SK-N-SH (cell line): Measurements from ENCODE around the gene PIR. TPM values are rescaled to one million over a fixed set of nuclear protein-coding genes. Genes with fewer than 3 reads are reported as not detected.

Experiments used
- CTCF ChIA-PET: fragments of 300-600, 350-600 bp; formaldehyde crosslinking; extraction: SDS; loops from one replicate; lab custom pipeline; 2021; lab: Yijun Ruan, JAX
- POLR2A ChIA-PET: fragments of 350-600 bp; sonication (Branson Sonifier 250); formaldehyde crosslinking; extraction: SDS; loops from one replicate; lab custom pipeline; 2020; ENCODE audit warnings: antibody characterized with exemption, inconsistent platforms; lab: Yijun Ruan, JAX
- DNase-seq: peaks from one replicate; pipeline ENCODE4 v3.0.0; 2012
- H2AFZ ChIP-seq: fragments of 200-600 bp; sonication (generic); 2 replicates; pipeline ENCODE4 v1.8.1; 2016; ENCODE audit warnings: antibody characterized with exemption, mild to moderate bottlenecking, low read depth
- H3F3A ChIP-seq: fragments of 200-600 bp; sonication (generic); replicated peaks from 2 replicates; pipeline ENCODE3; 2016; ENCODE audit warnings: antibody characterized with exemption, mild to moderate bottlenecking; ENCODE audit not compliant: insufficient read depth
- H3K27ac ChIP-seq, 2 experiments: fragments of 200-500 bp in 1 of 2; fragments of 200-600 bp in 1 of 2; sonication (Bioruptor generic) in 1 of 2; sonication (generic), shearing (Covaris generic) in 1 of 2; 2 replicates each; pipeline versions ENCODE4 v1.5.1 to v1.6.1; 2014 to 2016; ENCODE audit warnings: low read depth in 2 of 2, inconsistent platforms in 1 of 2, low read length in 1 of 2, mild to moderate bottlenecking in 1 of 2, mixed read lengths in 1 of 2
- H3K27me3 ChIP-seq: fragments of 200-600 bp; sonication (generic), shearing (Covaris generic); 2 replicates; pipeline ENCODE4 v1.6.1; 2016; ENCODE audit warnings: mixed run types; ENCODE audit not compliant: insufficient read depth
- H3K36me3 ChIP-seq, 2 experiments: fragments of 200-500 bp in 1 of 2; fragments of 200-600 bp in 1 of 2; sonication (Bioruptor generic) in 1 of 2; sonication (generic) in 1 of 2; replicated peaks in 1 of 2; 2 replicates each; pipeline versions ENCODE3 to v1.5.1; 2014 to 2016; ENCODE audit warnings: low read length in 1 of 2, mild to moderate bottlenecking in 1 of 2; ENCODE audit not compliant: insufficient read depth in 2 of 2, control insufficient read depth in 1 of 2
- H3K4me1 ChIP-seq, 2 experiments: fragments of 200-500 bp in 1 of 2; fragments of 200-600 bp in 1 of 2; sonication (Bioruptor generic) in 1 of 2; sonication (generic), shearing (Covaris generic) in 1 of 2; 2 replicates each; pipeline versions ENCODE4 v1.5.1 to v1.6.1; 2014 to 2016; ENCODE audit warnings: low read depth in 1 of 2, low read length in 1 of 2, mixed run types in 1 of 2; ENCODE audit not compliant: insufficient read depth in 2 of 2, control insufficient read depth in 1 of 2
- H3K4me2 ChIP-seq: fragments of 200-600 bp; sonication (generic), shearing (Covaris generic); 2 replicates; pipeline ENCODE4 v1.6.1; 2017; ENCODE audit warnings: mixed run types
- H3K4me3 ChIP-seq, 2 experiments: fragments of 200-500 bp in 1 of 2; fragments of 200-600 bp in 1 of 2; sonication (Bioruptor generic) in 1 of 2; sonication (generic), shearing (Covaris generic) in 1 of 2; 2 replicates each; pipeline versions ENCODE4 v1.5.1 to v1.8.1; 2014 to 2016; ENCODE audit warnings: low read depth in 2 of 2, inconsistent platforms in 1 of 2, low read length in 1 of 2, mild to moderate bottlenecking in 1 of 2, mixed read lengths in 1 of 2, moderate library complexity in 1 of 2
- H3K79me2 ChIP-seq: fragments of 200-600 bp; sonication (generic); 2 replicates; pipeline ENCODE4 v1.8.1; 2017; ENCODE audit warnings: mild to moderate bottlenecking; ENCODE audit not compliant: insufficient read depth
- H3K9ac ChIP-seq: fragments of 200-600 bp; sonication (generic); 2 replicates; pipeline ENCODE4 v1.6.1; 2017; ENCODE audit warnings: mixed run types
- H3K9me2 ChIP-seq: fragments of 200-600 bp; sonication (generic); 2 replicates; pipeline ENCODE4 v1.6.1; 2017; ENCODE audit warnings: mixed run types
- H3K9me3 ChIP-seq: fragments of 200-600 bp; sonication (generic); 2 replicates; pipeline ENCODE4 v1.6.1; 2017; ENCODE audit warnings: mixed run types, mild to moderate bottlenecking, moderate library complexity
- H4K20me1 ChIP-seq: fragments of 200-600 bp; sonication (generic); 2 replicates; pipeline ENCODE4 v1.6.1; 2017; ENCODE audit warnings: mild to moderate bottlenecking, mixed run types; ENCODE audit not compliant: insufficient read depth
- CHD2 ChIP-seq: fragments of 150-350 bp; IDR thresholded peaks from 2 replicates; pipeline ENCODE4 v1.6.1; 2018; ENCODE audit warnings: low read length; ENCODE audit not compliant: partially characterized antibody
- ELF1 ChIP-seq: IDR thresholded peaks from 2 replicates; pipeline ENCODE4 v1.4.0; 2012
- EP300 ChIP-seq, 2 experiments: IDR thresholded peaks; 2 replicates each; pipeline versions ENCODE4 v1.4.0 to v1.6.1; 2012; ENCODE audit warnings: borderline replicate concordance in 1 of 2, low read depth in 1 of 2, low read length in 1 of 2
- EZH2phosphoT487 ChIP-seq: fragments of 200-600 bp; sonication (generic); IDR thresholded peaks from 2 replicates; pipeline ENCODE4 v1.6.1; 2017; ENCODE audit warnings: low read depth, mixed run types, mild to moderate bottlenecking, antibody characterized with exemption, moderate library complexity, borderline replicate concordance
- GATA2 ChIP-seq: sonication (generic); formaldehyde crosslinking; IDR thresholded peaks from 2 replicates; pipeline ENCODE4 v1.5.0; 2020; ENCODE audit warnings: mild to moderate bottlenecking, missing genetic modification reagents
- MEF2A ChIP-seq: IDR thresholded peaks from 2 replicates; pipeline ENCODE4 v1.4.0; 2012; ENCODE audit warnings: low read depth, borderline replicate concordance
- MXI1 ChIP-seq: IDR thresholded peaks from 2 replicates; pipeline ENCODE4 v1.6.1; 2012; ENCODE audit warnings: mild to moderate bottlenecking, low read depth, low read length, improper control_type of control experiment
- NFIC ChIP-seq: IDR thresholded peaks from 2 replicates; pipeline ENCODE4 v1.4.0; 2012; ENCODE audit warnings: borderline replicate concordance
- NRF1 ChIP-seq: IDR thresholded peaks from 2 replicates; pipeline ENCODE4 v1.6.1; 2012; ENCODE audit warnings: low read depth, mild to moderate bottlenecking, low read length
- PBX3 ChIP-seq: IDR thresholded peaks from 2 replicates; pipeline ENCODE4; 2012
- POLR2AphosphoS5 ChIP-seq: IDR thresholded peaks from 2 replicates; pipeline ENCODE4 v1.6.1; 2012; ENCODE audit warnings: low read depth, low read length
- RCOR1 ChIP-seq: fragments of 150-350 bp; IDR thresholded peaks from 2 replicates; pipeline ENCODE4 v1.6.1; 2017; ENCODE audit warnings: antibody characterized with exemption, low read length
- REST ChIP-seq: IDR thresholded peaks from 2 replicates; pipeline ENCODE4 v1.6.1; 2012; ENCODE audit warnings: mild to moderate bottlenecking, low read depth, low read length, moderate library complexity
- RXRA ChIP-seq: IDR thresholded peaks from 2 replicates; pipeline ENCODE4 v1.4.0; 2012; ENCODE audit warnings: low read depth, mild to moderate bottlenecking, borderline replicate concordance
- USF1 ChIP-seq: IDR thresholded peaks from 2 replicates; pipeline ENCODE4 v1.4.0; 2012; ENCODE audit warnings: low read depth, borderline replicate concordance
- YY1 ChIP-seq: IDR thresholded peaks from 2 replicates; pipeline ENCODE4 v1.4.0; 2012; ENCODE audit warnings: low read depth, mild to moderate bottlenecking
- WGBS: methylation state at CpG from one replicate; pipeline ENCODE4 v1.1.6; 2017; ENCODE audit warnings: low lambda C conversion rate; 5-methylcytosine and 5-hydroxymethylcytosine counted together
- polyA plus RNA-seq, 3 experiments: library from polyadenylated mRNA; depleted of rRNA; stranded (reverse); fragments of >200 nt; gene quantifications; 2 replicates each; pipeline ENCODE4 v1.2.3, GENCODE V29; 2012

PIR gene
- polyA plus RNA-seq, 1 of the 3 experiments (the other 2 are of a cell fraction), result 12.3 TPM

GRCh38 chrX:15475021-15475420, 18.1 kb downstream of the PIR start:
- TF ChIP-seq ELF1 (no peak), PBX3 (no peak), YY1 (no peak), RCOR1 (no peak), EZH2phosphoT487 (no peak), MXI1 (no peak), USF1 (no peak), NRF1 (no peak), EP300 (IDR thresholded peaks at IDR 0.05; ENCODE audit: borderline replicate concordance in 1 of 2, low read depth in 1 of 2, low read length in 1 of 2) (no peak), REST (no peak)
- TF ChIP-seq, all 33 proteins: peak for 0
- no peak overlapping the region for H3K4me2 ChIP-seq
- no peak overlapping the region for H3K27ac ChIP-seq
- CTCF ChIA-PET, result interaction anchor here (1.1 to 1.7 kb wide), 5 partner anchors 11 to 175 kb away, joined by 3 to 6 read pairs (median 3); no protein-coding TSS in a partner anchor
- H3K27me3 ChIP-seq, result no peaks in the 10 kb centered on the region
- 85% methylated on average over 5 of the region's 5 CpGs for WGBS
- H3K9me2 ChIP-seq, result no peaks in the 10 kb centered on the region
- H3K79me2 ChIP-seq, result no peaks in the 10 kb centered on the region
- no peak overlapping the region for H2AFZ ChIP-seq
- no peaks in the 10 kb centered on the region for H3F3A ChIP-seq
- POLR2A ChIA-PET, result no interaction called here
- H3K9ac ChIP-seq, result no peak overlapping the region
- H3K4me3 ChIP-seq, result no peak overlapping the region
- H3K4me1 ChIP-seq, result no peaks in the 10 kb centered on the region
- no peak for DNase-seq
- H3K9me3 ChIP-seq, result no peaks in the 10 kb centered on the region
- peaks cover 5 to 19% of the 10 kb centered on the region in 2 experiments for H3K36me3 ChIP-seq
- H4K20me1 ChIP-seq, result no peaks in the 10 kb centered on the region

GRCh38 chrX:15474028-15474427, 19.1 kb downstream of the PIR start:
- Histone ChIP-seq H3K27me3 (no peaks in the 10 kb centered on the region), H4K20me1 (no peaks in the 10 kb centered on the region), H3K4me2 (no peak overlapping the region), H3K9me2 (no peaks in the 10 kb centered on the region), H3K9ac (no peak overlapping the region), H3K4me3 (no peak overlapping the region), H3K27ac (no peak overlapping the region), H3K4me1 (no peaks in the 10 kb centered on the region), H3K9me3 (no peaks in the 10 kb centered on the region), H3K79me2 (no peaks in the 10 kb centered on the region), H3F3A (no peaks in the 10 kb centered on the region), H2AFZ (no peak overlapping the region), H3K36me3 (peaks cover 5 to 16% of the 10 kb centered on the region in 2 experiments)
- ChIA-PET POLR2A (interaction anchor here (0.7 kb wide), 1 partner anchor 19 kb away, joined by 4 read pairs; no protein-coding TSS in a partner anchor), CTCF (interaction anchor here (1.1 to 1.5 kb wide), 4 partner anchors 12 to 173 kb away, joined by 3 to 6 read pairs (median 3); no protein-coding TSS in a partner anchor)
- WGBS, result 82% methylated on average over 4 of the region's 4 CpGs
- TF ChIP-seq MEF2A (no peak), NFIC (no peak), POLR2AphosphoS5 (no peak), ELF1 (no peak), EP300 (IDR thresholded peaks at IDR 0.05; ENCODE audit: borderline replicate concordance in 1 of 2, low read depth in 1 of 2, low read length in 1 of 2) (no peak), CHD2 (no peak), USF1 (no peak), RXRA (no peak), GATA2 (CRISPR knock-in tag) (no peak), EZH2phosphoT487 (no peak), REST (no peak)
- DNase-seq, result no peak
